ENCODE results near the gene GYG1. TPM values are rescaled to one million over a fixed set of nuclear protein-coding genes. Genes with fewer than 3 reads are reported as not detected.

GYG1 gene
- total RNA-seq, 1 donor from 2014 or later: 20.2 TPM

DNA sequence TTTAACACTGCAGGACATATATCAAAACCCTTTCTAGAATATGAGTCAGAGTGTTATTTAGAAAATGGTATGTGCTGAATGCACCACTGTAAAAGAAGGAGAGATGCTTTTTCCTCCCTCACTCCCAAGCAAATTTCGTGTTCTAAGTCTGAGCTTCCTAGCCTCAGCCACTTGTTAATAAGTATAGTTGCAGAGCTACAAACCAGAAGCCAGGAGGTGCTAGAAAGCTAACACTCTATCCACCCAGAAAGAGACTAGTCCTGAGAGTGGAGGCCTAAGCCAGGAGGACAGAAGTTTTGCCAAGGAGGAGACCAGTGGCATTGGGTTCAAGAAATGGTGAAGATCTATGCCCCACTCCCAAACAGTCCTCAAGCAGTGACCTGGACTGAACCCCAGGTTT lies 40.5 kb upstream of the GYG1 start:
- TF ChIP-seq, protein P1, sequence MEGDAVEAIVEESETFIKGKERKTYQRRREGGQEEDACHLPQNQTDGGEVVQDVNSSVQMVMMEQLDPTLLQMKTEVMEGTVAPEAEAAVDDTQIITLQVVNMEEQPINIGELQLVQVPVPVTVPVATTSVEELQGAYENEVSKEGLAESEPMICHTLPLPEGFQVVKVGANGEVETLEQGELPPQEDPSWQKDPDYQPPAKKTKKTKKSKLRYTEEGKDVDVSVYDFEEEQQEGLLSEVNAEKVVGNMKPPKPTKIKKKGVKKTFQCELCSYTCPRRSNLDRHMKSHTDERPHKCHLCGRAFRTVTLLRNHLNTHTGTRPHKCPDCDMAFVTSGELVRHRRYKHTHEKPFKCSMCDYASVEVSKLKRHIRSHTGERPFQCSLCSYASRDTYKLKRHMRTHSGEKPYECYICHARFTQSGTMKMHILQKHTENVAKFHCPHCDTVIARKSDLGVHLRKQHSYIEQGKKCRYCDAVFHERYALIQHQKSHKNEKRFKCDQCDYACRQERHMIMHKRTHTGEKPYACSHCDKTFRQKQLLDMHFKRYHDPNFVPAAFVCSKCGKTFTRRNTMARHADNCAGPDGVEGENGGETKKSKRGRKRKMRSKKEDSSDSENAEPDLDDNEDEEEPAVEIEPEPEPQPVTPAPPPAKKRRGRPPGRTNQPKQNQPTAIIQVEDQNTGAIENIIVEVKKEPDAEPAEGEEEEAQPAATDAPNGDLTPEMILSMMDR (IDR thresholded peaks at IDR 0.05): no peak
- no peaks in the 10 kb centered on the region for H3K36me3 Mint-ChIP-seq (ENCODE audit: low read depth)
- H3K27ac Mint-ChIP-seq: no peak overlapping the region
- CTCF ChIA-PET: interaction anchor here (0.6 kb wide), 1 partner anchor 325 kb away, joined by 3 read pairs; no protein-coding TSS in a partner anchor
- H3K4me1 Mint-ChIP-seq: no peaks in the 10 kb centered on the region
- peaks cover 9% of the 10 kb centered on the region for H3K27me3 Mint-ChIP-seq
- no peaks in the 10 kb centered on the region for H3K9me3 Mint-ChIP-seq
- intact Hi-C loops (cut with micrococcal nuclease): loop anchor here (10.0 kb wide), 1 partner anchor 534 kb away; no protein-coding TSS in a partner anchor
- H3K4me3 Mint-ChIP-seq: no peak overlapping the region
- POLR2A ChIA-PET: no interaction called here
- DNase-seq (no peak), ATAC-seq (ENCODE audit: low read depth) (no peak)

DNA sequence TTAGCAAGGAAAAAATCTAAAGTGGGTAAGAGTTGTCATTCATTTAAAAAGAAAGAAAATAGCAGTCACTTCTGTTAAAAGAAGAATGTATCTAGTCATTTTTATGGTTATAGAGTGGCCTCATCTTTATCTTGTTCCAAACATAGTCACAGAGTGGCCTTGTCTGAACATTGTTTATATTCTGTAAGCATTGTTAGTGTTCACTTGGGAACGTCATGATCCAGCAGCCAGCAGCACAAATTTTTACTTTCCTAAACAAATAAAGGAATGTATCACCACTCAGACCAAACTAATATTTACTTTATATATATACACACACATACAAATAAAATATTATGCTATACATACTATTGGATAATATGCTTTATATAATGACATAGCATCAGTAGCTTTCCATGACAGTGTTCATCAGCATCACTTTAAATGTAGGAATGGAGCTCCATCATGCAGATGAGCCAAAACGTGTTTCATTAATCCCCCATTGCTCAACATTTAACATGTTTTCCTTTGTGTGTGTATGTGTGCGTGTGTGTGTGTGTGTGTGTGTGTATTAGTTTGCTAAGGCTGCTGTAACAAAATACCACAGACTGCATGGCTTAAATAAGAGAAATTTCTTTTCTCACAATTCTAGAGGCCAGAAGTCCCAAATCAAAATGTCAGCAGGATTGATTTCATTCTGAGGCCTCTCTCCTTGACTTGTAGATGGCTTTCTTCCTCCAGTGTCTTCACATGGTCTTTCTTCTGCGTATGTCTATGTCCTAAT lies 39.6 kb upstream of the GYG1 start:
- Mint-ChIP-seq H3K27ac (no peak overlapping the region), H3K36me3 (ENCODE audit: low read depth) (no peaks in the 10 kb centered on the region), H3K27me3 (peaks cover 9% of the 10 kb centered on the region), H3K4me3 (no peak overlapping the region), H3K4me1 (no peaks in the 10 kb centered on the region), H3K9me3 (no peaks in the 10 kb centered on the region)
- ChIA-PET CTCF (interaction anchor here (0.6 to 1.0 kb wide), 2 partner anchors 94 to 324 kb away, joined by 3 read pairs; no protein-coding TSS in a partner anchor), POLR2A (no interaction called here)
- no peak for ATAC-seq (ENCODE audit: low read depth)
- intact Hi-C loops (cut with micrococcal nuclease): loop anchor here (10.0 kb wide), 1 partner anchor 533 kb away; no protein-coding TSS in a partner anchor
- DNase-seq: no peak
- TF ChIP-seq, protein P1 (IDR thresholded peaks at IDR 0.05): no peak

DNA sequence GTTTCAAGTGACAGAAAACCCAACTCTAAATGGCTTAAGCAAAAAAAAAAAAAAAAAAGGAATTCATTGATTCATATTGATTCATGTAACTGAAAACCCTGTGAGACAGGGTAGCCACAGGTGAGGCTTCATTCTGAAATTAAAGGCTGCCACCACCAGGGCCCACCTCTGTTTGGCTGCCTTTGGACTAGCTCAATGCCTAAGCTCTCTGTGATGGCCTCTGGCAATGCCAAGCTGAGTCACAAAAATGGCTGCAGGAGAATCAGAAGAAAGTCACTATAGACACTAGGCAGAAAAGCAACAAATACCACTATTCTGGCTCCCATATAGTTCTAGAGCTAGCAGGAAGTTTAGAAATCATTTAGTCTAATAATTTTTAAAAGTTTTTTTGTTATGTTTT lies 38.2 kb upstream of the GYG1 start:
- no peak overlapping the region for H3K4me3 Mint-ChIP-seq
- TF ChIP-seq, protein P1 (IDR thresholded peaks at IDR 0.05): no peak
- ATAC-seq (ENCODE audit: low read depth) (no peak), DNase-seq (no peak)
- intact Hi-C loops (cut with micrococcal nuclease): loop anchor here (10.0 kb wide), 1 partner anchor 532 kb away; no protein-coding TSS in a partner anchor
- H3K36me3 Mint-ChIP-seq (ENCODE audit: low read depth): no peaks in the 10 kb centered on the region
- no peak overlapping the region for H3K27ac Mint-ChIP-seq
- CTCF ChIA-PET: interaction anchor here (0.7 to 3.0 kb wide), 3 partner anchors 11 to 167 kb away, joined by 3 to 25 read pairs (median 4); no protein-coding TSS in a partner anchor
- POLR2A ChIA-PET: no interaction called here
- H3K9me3 Mint-ChIP-seq: no peaks in the 10 kb centered on the region
- no peaks in the 10 kb centered on the region for H3K4me1 Mint-ChIP-seq
- peaks cover 7% of the 10 kb centered on the region for H3K27me3 Mint-ChIP-seq

DNA sequence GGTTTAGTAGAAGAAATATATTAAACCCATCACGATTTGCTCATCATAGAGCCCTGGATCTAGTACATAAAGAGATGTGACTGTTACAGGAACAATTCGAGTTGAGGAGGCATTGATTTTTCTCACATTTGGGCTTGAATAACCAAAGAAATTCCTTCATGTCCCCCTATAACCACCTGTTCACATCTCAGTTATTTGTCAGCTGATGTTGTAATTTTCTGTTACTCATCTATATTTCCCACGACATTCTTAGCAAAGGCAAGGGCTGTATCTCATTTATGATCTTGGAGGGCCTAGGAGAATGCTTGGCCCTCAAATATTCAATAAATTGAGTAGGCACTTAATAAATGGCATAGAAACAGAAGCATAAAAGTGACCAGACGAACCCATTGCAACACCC lies 36.4 kb upstream of the GYG1 start:
- intact Hi-C loops (cut with micrococcal nuclease): loop anchor here (1.0 to 10.0 kb wide), 4 partner anchors 165 to 762 kb away; no protein-coding TSS in a partner anchor
- no peak overlapping the region for H3K4me3 Mint-ChIP-seq
- no peaks in the 10 kb centered on the region for H3K36me3 Mint-ChIP-seq (ENCODE audit: low read depth)
- H3K27me3 Mint-ChIP-seq: peaks cover 7% of the 10 kb centered on the region
- TF ChIP-seq, protein P1 (IDR thresholded peaks at IDR 0.05): no peak
- no peak overlapping the region for H3K27ac Mint-ChIP-seq
- ChIA-PET CTCF (interaction anchor here (1.0 to 3.0 kb wide), 7 partner anchors 10 to 525 kb away, joined by 3 to 25 read pairs (median 4); no protein-coding TSS in a partner anchor), POLR2A (interaction anchor here (1.1 kb wide), 1 partner anchor 36 kb away, joined by 3 read pairs; the partner anchor contains the start of gene GYG1)
- no peaks in the 10 kb centered on the region for H3K4me1 Mint-ChIP-seq
- no peaks in the 10 kb centered on the region for H3K9me3 Mint-ChIP-seq
- ATAC-seq (ENCODE audit: low read depth) (no peak), DNase-seq (no peak)
